GM10248 (cell line): ENCODE results near the gene PDE11A.

Source experiments
- CTCF ChIA-PET: fragments of 300-600 bp; sonication (Branson Sonifier 250); formaldehyde crosslinking; extraction: SDS; loops from one replicate; lab custom pipeline; 2021; ENCODE audit warnings: antibody characterized with exemption; lab: Yijun Ruan, JAX
- POLR2A ChIA-PET: fragments of 350-650 bp; sonication (Branson Sonifier 250); formaldehyde crosslinking; extraction: SDS; loops from one replicate; lab custom pipeline; 2020; ENCODE audit warnings: antibody characterized with exemption; lab: Yijun Ruan, JAX
- DNase-seq: peaks from one replicate; pipeline ENCODE4 v3.0.0; 2012; ENCODE audit errors: extremely low spot score
- CTCF ChIP-seq: IDR thresholded peaks from 2 replicates; pipeline ENCODE4 v1.5.1; 2012; ENCODE audit warnings: mild to moderate bottlenecking, low read depth; ENCODE audit errors: extremely low read depth, missing control alignments, control extremely low read depth

The PDE11A gene

GRCh38 chr2:177888581-177888980 lies 184.0 kb downstream of the PDE11A start:
- CTCF ChIA-PET = interaction anchor here (0.9 to 1.0 kb wide), 2 partner anchors 10 to 17 kb away, joined by 3 read pairs; no protein-coding TSS in a partner anchor

GRCh38 chr2:177887722-177888121 lies 184.9 kb downstream of the PDE11A start:
- ChIA-PET POLR2A (no interaction called here), CTCF (interaction anchor here (0.9 to 2.4 kb wide), 3 partner anchors 11 to 18 kb away, joined by 3 to 7 read pairs (median 3); no protein-coding TSS in a partner anchor)
- no peak for DNase-seq
- no peak for TF ChIP-seq CTCF

More at GRCh38 chr2:177888581-177888980, 184.0 kb downstream of the PDE11A start:
- DNase-seq = no peak
- POLR2A ChIA-PET = no interaction called here
- no peak for TF ChIP-seq CTCF

- ChIA-PET POLR2A (no interaction called here), CTCF (interaction anchor here (2.4 kb wide), 1 partner anchor 18 kb away, joined by 7 read pairs; no protein-coding TSS in a partner anchor)
- no peak for TF ChIP-seq CTCF
- no peak for DNase-seq
These were observed 185.8 kb downstream of the PDE11A start for GRCh38 chr2:177886824-177887223.

GRCh38 chr2:177885828-177886466 lies 186.6 kb downstream of the PDE11A start:
- CTCF ChIA-PET = interaction anchor here (1.1 to 2.4 kb wide), 2 partner anchors 11 to 19 kb away, joined by 3 to 7 read pairs; no protein-coding TSS in a partner anchor
- POLR2A ChIA-PET = no interaction called here
- no peak for DNase-seq
- no peak for TF ChIP-seq CTCF

- no peak for TF ChIP-seq CTCF
- POLR2A ChIA-PET = no interaction called here
These were observed 189.4 kb downstream of the PDE11A start for GRCh38 chr2:177883177-177883576.

GRCh38 chr2:177882501-177882900 lies 190.1 kb downstream of the PDE11A start:
- ChIA-PET CTCF (no interaction called here), POLR2A (no interaction called here)
- no peak for DNase-seq
- TF ChIP-seq CTCF = no peak

More at GRCh38 chr2:177883177-177883576, 189.4 kb downstream of the PDE11A start:
- CTCF ChIA-PET = interaction anchor here (1.0 kb wide), 1 partner anchor 22 kb away, joined by 3 read pairs; no protein-coding TSS in a partner anchor
- DNase-seq = no peak
